ENCODE data around the gene ASGR2. TPM values are rescaled to one million over a fixed set of nuclear protein-coding genes. Genes with fewer than 3 reads are reported as not detected.
A peak's percentile ranks its signal among the peaks of the same experiment; 100 is the strongest.
"Not testable (repeated sequence)": the region's sequence is repeated elsewhere in the genome, so short reads cannot be mapped to it uniquely, and the experiment has no call there.

ASGR2 gene
- polyA plus RNA-seq, 1 donor = 0.40 TPM

GRCh38 chr17:7137171-7137943 lies 22.7 kb upstream of the ASGR2 start:
- no peak overlapping the region for H3K4me3 ChIP-seq (ENCODE audit: low read length)
- peaks cover 19% of the 10 kb centered on the region for H3K27me3 ChIP-seq (ENCODE audit: control insufficient read depth, insufficient read depth, low read length)
- no peak overlapping the region for H3K27ac ChIP-seq (ENCODE audit: low read length)
- no CpG with 5 or more reads among the region's 13 CpGs for WGBS (ENCODE audit: insufficient coverage, low lambda C conversion rate)
- H3K4me1 ChIP-seq (ENCODE audit: control insufficient read depth, insufficient read depth, low read length) = peaks cover 12% of the 10 kb centered on the region
- H3K9me3 ChIP-seq (ENCODE audit: control insufficient read depth, low read depth, low read length) = peaks cover 3% of the 10 kb centered on the region
- DNase-seq = no peak
- no peaks in the 10 kb centered on the region for H3K36me3 ChIP-seq (ENCODE audit: control insufficient read depth, insufficient read depth, low read length)

- Histone ChIP-seq H3K36me3 (ENCODE audit: control insufficient read depth, insufficient read depth, low read length) (no peaks in the 10 kb centered on the region), H3K9me3 (ENCODE audit: control insufficient read depth, low read depth, low read length) (peaks cover 3% of the 10 kb centered on the region), H3K4me3 (ENCODE audit: low read length) (no peak overlapping the region), H3K27ac (ENCODE audit: low read length) (no peak overlapping the region), H3K27me3 (ENCODE audit: control insufficient read depth, insufficient read depth, low read length) (peaks cover 19% of the 10 kb centered on the region), H3K4me1 (ENCODE audit: control insufficient read depth, insufficient read depth, low read length) (peaks cover 9% of the 10 kb centered on the region)
- 0% methylated on average over 4 of the region's 9 CpGs for WGBS (ENCODE audit: insufficient coverage, low lambda C conversion rate)
- DNase-seq = peak; percentile 32 to 42
Measured at GRCh38 chr17:7136266-7136877, 21.8 kb upstream of the ASGR2 start.

- H3K4me1 ChIP-seq (ENCODE audit: control insufficient read depth, insufficient read depth, low read length) = peaks cover 4% of the 10 kb centered on the region
- no peaks in the 10 kb centered on the region for H3K36me3 ChIP-seq (ENCODE audit: control insufficient read depth, insufficient read depth, low read length)
- H3K27ac ChIP-seq (ENCODE audit: low read length) = no peak overlapping the region
- WGBS (ENCODE audit: insufficient coverage, low lambda C conversion rate) = no CpG with 5 or more reads among the region's 20 CpGs
- H3K27me3 ChIP-seq (ENCODE audit: control insufficient read depth, insufficient read depth, low read length) = peaks cover 13% of the 10 kb centered on the region
- H3K4me3 ChIP-seq (ENCODE audit: low read length) = no peak overlapping the region
- DNase-seq = no peak
- peaks cover 3% of the 10 kb centered on the region for H3K9me3 ChIP-seq (ENCODE audit: control insufficient read depth, low read depth, low read length)
Measured at GRCh38 chr17:7133916-7134315, 19.3 kb upstream of the ASGR2 start.

DNA sequence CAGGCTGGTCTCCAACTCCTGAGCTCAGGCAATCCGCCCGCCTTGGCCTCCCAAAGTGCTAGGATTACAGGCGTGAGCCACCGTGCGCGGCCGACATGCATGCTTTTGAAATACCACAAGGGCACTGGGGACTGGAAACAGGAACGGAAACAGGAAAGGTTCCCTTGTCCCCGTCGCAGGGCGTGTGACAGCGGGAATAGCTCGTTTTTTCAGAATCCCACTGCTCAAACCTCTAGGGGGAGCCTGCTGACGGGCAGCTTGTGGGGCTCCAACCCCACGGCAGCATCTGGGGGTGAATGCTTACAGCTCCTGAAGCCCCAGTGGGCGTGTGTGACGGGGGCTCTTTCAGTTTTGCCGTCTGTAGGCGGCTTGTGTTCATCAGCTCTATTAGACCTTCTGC lies 18.8 kb upstream of the ASGR2 start:
- Histone ChIP-seq H3K4me1 (ENCODE audit: control insufficient read depth, insufficient read depth, low read length) (peaks cover 4% of the 10 kb centered on the region), H3K36me3 (ENCODE audit: control insufficient read depth, insufficient read depth, low read length) (no peaks in the 10 kb centered on the region), H3K4me3 (ENCODE audit: low read length) (no peak overlapping the region), H3K27me3 (ENCODE audit: control insufficient read depth, insufficient read depth, low read length) (peaks cover 11% of the 10 kb centered on the region), H3K27ac (ENCODE audit: low read length) (no peak overlapping the region), H3K9me3 (ENCODE audit: control insufficient read depth, low read depth, low read length) (peaks cover 3% of the 10 kb centered on the region)
- no CpG with 5 or more reads among the region's 19 CpGs for WGBS (ENCODE audit: insufficient coverage, low lambda C conversion rate)
- no peak for DNase-seq

DNA sequence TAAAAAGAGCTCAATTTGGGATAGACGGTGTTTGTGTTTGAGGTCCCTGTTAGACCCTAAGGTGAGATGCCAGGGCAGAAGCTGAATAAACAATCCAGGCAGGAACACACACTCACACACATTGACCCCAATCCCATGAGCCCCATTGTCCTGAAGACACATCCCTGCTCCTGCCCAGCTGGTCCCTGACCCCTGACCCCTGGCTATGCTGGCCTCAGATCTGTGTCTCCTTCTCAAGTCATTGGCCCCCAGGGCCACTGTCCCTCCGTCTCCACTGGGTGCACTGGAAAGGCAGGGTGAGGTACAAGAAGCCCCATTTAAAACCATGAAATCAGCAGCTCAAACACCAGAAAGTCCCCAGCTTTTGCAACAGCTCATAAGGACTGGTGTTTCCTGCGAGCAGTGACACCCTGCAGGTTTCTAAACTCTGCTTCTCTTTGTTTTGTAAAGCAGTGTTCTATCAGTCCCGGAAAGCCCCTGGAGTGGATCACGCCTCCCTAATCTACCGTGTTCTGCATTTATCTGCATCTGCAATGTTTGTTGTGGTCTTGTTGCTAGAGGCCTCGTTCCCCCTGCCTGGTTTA lies 18.0 kb upstream of the ASGR2 start:
- H3K9me3 ChIP-seq (ENCODE audit: control insufficient read depth, low read depth, low read length) = peaks cover 3% of the 10 kb centered on the region
- H3K36me3 ChIP-seq (ENCODE audit: control insufficient read depth, insufficient read depth, low read length) = no peaks in the 10 kb centered on the region
- H3K4me3 ChIP-seq (ENCODE audit: low read length) = no peak overlapping the region
- H3K27me3 ChIP-seq (ENCODE audit: control insufficient read depth, insufficient read depth, low read length) = peaks cover 11% of the 10 kb centered on the region
- peak overlapping the region; percentile 45 for H3K27ac ChIP-seq (ENCODE audit: low read length)
- H3K4me1 ChIP-seq (ENCODE audit: control insufficient read depth, insufficient read depth, low read length) = peaks cover 4% of the 10 kb centered on the region
- DNase-seq = peak in 1 of 2 donors; percentile 21
- WGBS (ENCODE audit: insufficient coverage, low lambda C conversion rate) = 47% methylated on average over 2 of the region's 7 CpGs

GRCh38 chr17:7131423-7131791 lies 16.8 kb upstream of the ASGR2 start:
- H3K27ac ChIP-seq (ENCODE audit: low read length) = no peak overlapping the region
- WGBS (ENCODE audit: insufficient coverage, low lambda C conversion rate) = 80% methylated on average over 2 of the region's 5 CpGs
- peaks cover 6% of the 10 kb centered on the region for H3K27me3 ChIP-seq (ENCODE audit: control insufficient read depth, insufficient read depth, low read length)
- peaks cover 4% of the 10 kb centered on the region for H3K4me1 ChIP-seq (ENCODE audit: control insufficient read depth, insufficient read depth, low read length)
- H3K36me3 ChIP-seq (ENCODE audit: control insufficient read depth, insufficient read depth, low read length) = no peaks in the 10 kb centered on the region
- no peak overlapping the region for H3K4me3 ChIP-seq (ENCODE audit: low read length)
- DNase-seq = no peak
- H3K9me3 ChIP-seq (ENCODE audit: control insufficient read depth, low read depth, low read length) = peaks cover 3% of the 10 kb centered on the region

GRCh38 chr17:7130621-7131422 lies 16.2 kb upstream of the ASGR2 start:
- no peaks in the 10 kb centered on the region for H3K36me3 ChIP-seq (ENCODE audit: control insufficient read depth, insufficient read depth, low read length)
- H3K4me3 ChIP-seq (ENCODE audit: low read length) = no peak overlapping the region
- no peak overlapping the region for H3K27ac ChIP-seq (ENCODE audit: low read length)
- DNase-seq = no peak
- peaks cover 4% of the 10 kb centered on the region for H3K4me1 ChIP-seq (ENCODE audit: control insufficient read depth, insufficient read depth, low read length)
- WGBS (ENCODE audit: insufficient coverage, low lambda C conversion rate) = 44% methylated on average over 2 of the region's 11 CpGs
- H3K9me3 ChIP-seq (ENCODE audit: control insufficient read depth, low read depth, low read length) = peaks cover 3% of the 10 kb centered on the region
- peaks cover 6% of the 10 kb centered on the region for H3K27me3 ChIP-seq (ENCODE audit: control insufficient read depth, insufficient read depth, low read length)

DNA sequence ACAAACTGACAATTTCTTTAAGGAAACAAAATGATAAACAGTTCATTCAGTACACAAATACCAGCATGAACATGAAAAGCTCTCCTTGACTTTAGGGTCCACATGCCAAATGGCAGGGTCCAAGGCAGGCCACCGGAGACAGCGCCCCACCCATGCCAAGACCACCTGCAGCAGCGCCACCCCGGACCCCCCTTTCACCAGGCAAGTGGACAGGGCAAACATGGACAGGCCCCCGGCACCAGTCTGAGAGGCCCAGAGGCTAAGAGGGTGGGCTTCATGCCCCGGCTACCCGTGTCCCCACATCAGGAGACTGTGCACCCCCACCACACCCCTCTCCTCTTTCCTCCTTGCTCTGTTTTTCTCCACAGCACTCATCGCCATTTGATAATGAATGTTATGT lies 14.7 kb upstream of the ASGR2 start:
- Histone ChIP-seq H3K27me3 (ENCODE audit: control insufficient read depth, insufficient read depth, low read length) (peaks cover 4% of the 10 kb centered on the region), H3K9me3 (ENCODE audit: control insufficient read depth, low read depth, low read length) (peaks cover 3% of the 10 kb centered on the region), H3K4me3 (ENCODE audit: low read length) (no peak overlapping the region), H3K36me3 (ENCODE audit: control insufficient read depth, insufficient read depth, low read length) (no peaks in the 10 kb centered on the region), H3K4me1 (ENCODE audit: control insufficient read depth, insufficient read depth, low read length) (peaks cover 4% of the 10 kb centered on the region), H3K27ac (ENCODE audit: low read length) (no peak overlapping the region)
- no CpG with 5 or more reads among the region's 8 CpGs for WGBS (ENCODE audit: insufficient coverage, low lambda C conversion rate)
- DNase-seq = no peak

GRCh38 chr17:7128160-7128559 lies 13.5 kb upstream of the ASGR2 start:
- no peak overlapping the region for H3K4me3 ChIP-seq (ENCODE audit: low read length)
- no peaks in the 10 kb centered on the region for H3K36me3 ChIP-seq (ENCODE audit: control insufficient read depth, insufficient read depth, low read length)
- H3K9me3 ChIP-seq (ENCODE audit: control insufficient read depth, low read depth, low read length) = no peaks in the 10 kb centered on the region
- WGBS (ENCODE audit: insufficient coverage, low lambda C conversion rate) = no CpG with 5 or more reads among the region's 5 CpGs
- peaks cover 4% of the 10 kb centered on the region for H3K4me1 ChIP-seq (ENCODE audit: control insufficient read depth, insufficient read depth, low read length)
- peaks cover 4% of the 10 kb centered on the region for H3K27me3 ChIP-seq (ENCODE audit: control insufficient read depth, insufficient read depth, low read length)
- no peak overlapping the region for H3K27ac ChIP-seq (ENCODE audit: low read length)
- DNase-seq = no peak

- H3K27ac ChIP-seq (ENCODE audit: low read length); H3K9me3 ChIP-seq (ENCODE audit: control insufficient read depth, low read depth, low read length); H3K4me1 ChIP-seq (ENCODE audit: control insufficient read depth, insufficient read depth, low read length); H3K27me3 ChIP-seq (ENCODE audit: control insufficient read depth, insufficient read depth, low read length); H3K36me3 ChIP-seq (ENCODE audit: control insufficient read depth, insufficient read depth, low read length); H3K4me3 ChIP-seq (ENCODE audit: low read length); DNase-seq: not testable (repeated sequence)
- WGBS (ENCODE audit: insufficient coverage, low lambda C conversion rate) = no CpG with 5 or more reads among the region's 5 CpGs
Measured at GRCh38 chr17:7127501-7127900, 12.9 kb upstream of the ASGR2 start.
